ENCODE measurements around the gene TRAPPC10. TPM values are rescaled to one million over a fixed set of nuclear protein-coding genes. Genes with fewer than 3 reads are reported as not detected.
A peak's percentile ranks its signal among the peaks of the same experiment; 100 is the strongest.

Gene TRAPPC10
- total RNA-seq, 6 experiments from 2014 or later, result 15.4 to 25.6 (median 18.4) TPM

DNA sequence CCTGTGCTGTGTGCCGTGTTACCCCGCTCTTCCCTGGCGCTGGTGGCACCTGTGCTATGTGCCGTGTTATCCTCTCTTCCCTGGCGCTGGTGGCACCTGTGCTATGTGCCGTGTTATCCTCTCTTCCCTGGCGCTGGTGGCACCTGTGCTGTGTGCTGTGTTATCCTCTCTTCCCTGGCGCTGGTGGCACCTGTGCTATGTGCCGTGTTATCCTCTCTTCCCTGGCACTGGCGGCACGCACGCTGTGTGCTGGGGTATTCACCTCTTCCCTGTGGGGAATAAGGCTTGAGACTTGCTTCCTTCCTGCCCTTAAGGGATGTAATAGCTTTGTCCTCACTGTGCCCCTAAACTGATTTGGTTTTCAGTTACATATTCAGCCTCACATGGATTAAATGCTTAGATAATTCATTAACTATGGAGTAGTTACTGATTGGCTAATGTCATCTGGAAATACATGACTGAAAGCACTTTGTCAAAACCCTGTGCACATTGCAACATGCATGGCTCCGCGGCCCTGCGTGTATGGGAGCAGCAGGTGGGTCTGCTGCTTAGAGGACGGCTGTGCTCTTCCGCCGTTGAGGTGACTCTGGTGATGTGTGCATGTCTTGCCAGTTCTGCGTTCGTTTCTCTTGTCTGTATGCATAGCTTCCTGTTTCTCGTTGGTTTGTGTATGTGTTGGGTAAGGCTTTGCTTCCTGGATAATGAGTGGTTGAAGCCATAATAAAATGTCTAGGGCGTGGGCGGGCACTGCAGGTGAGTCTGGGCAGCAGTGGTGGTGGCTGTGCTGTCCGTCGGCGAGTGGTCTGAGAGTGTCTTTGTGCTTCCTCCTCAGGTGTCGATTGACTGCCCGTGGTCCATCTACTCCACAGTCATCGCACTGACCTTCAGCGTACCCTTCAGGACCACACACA, 77.1 kb downstream of the TRAPPC10 start:
- no peaks in the 10 kb centered on the region for H3K9me3 ChIP-seq
- no peak overlapping the region for H3K4me3 ChIP-seq
- intact Hi-C loops (cut with DNase I), result no loop called here
- ATAC-seq (peak; percentile 49 to 75 (median 58)), DNase-seq (peak in 1 of 3 donors; percentile 35)
- TF ChIP-seq CTCF (IDR thresholded peaks at IDR 0.05), result no peak
- peak; percentile 16 for TF ChIP-seq POLR2A (IDR thresholded peaks at IDR 0.05)
- H3K36me3 ChIP-seq, result peaks cover 0 to 44% (median 0%) of the 10 kb centered on the region in 4 donors
- H3K27ac ChIP-seq, result peak overlapping the region in 1 of 3 donors; percentile 8
- WGBS (ENCODE audit: insufficient coverage, low coverage, low lambda C conversion rate, missing lambda C conversion rate), result 40% methylated on average over 23 of the region's 30 CpGs
- no peaks in the 10 kb centered on the region for H3K27me3 ChIP-seq
- H3K4me1 ChIP-seq, result peaks cover 0 to 5% (median 0%) of the 10 kb centered on the region in 4 donors

GRCh38 chr21:44090325-44090724, 78.2 kb downstream of the TRAPPC10 start:
- H3K4me1 ChIP-seq, result peaks cover 0 to 5% (median 0%) of the 10 kb centered on the region in 4 donors
- DNase-seq, result no peak
- no peaks in the 10 kb centered on the region for H3K9me3 ChIP-seq
- no peaks in the 10 kb centered on the region for H3K27me3 ChIP-seq
- 59% methylated on average over 5 of the region's 8 CpGs for WGBS (ENCODE audit: insufficient coverage, low coverage, low lambda C conversion rate, missing lambda C conversion rate)
- H3K4me3 ChIP-seq, result no peak overlapping the region
- no peak for ATAC-seq
- H3K27ac ChIP-seq, result no peak overlapping the region
- intact Hi-C loops (cut with DNase I), result loop anchor here in 1 of 2 donors (10.0 kb wide), 1 partner anchor 106 kb away; no protein-coding TSS in a partner anchor
- H3K36me3 ChIP-seq, result peaks cover 0 to 50% (median 4%) of the 10 kb centered on the region in 4 donors
- TF ChIP-seq POLR2A (IDR thresholded peaks at IDR 0.05), result no peak
- TF ChIP-seq CTCF (IDR thresholded peaks at IDR 0.05), result no peak

DNA sequence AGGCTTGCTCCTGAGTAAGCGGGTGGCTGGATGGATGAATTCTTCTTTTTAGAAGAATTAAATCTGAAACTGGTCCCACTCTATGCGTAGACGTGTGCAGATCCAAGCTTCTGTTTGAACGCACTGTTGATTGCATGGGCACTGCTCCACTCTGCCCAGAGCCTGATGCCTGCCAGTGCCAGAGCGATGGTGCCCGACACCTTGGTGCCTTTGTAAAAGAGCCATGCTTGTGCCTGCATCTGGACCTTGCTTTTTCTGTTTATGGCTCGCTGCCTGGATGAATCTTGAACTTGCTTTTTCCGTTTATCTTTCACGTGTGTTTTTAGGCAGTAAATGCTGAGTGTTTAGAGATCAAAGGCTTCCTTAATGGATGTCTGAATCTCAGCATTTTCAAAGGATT, 80.1 kb downstream of the TRAPPC10 start:
- no peaks in the 10 kb centered on the region for H3K27me3 ChIP-seq
- peaks cover 0 to 5% (median 0%) of the 10 kb centered on the region in 4 donors for H3K4me1 ChIP-seq
- TF ChIP-seq POLR2A (IDR thresholded peaks at IDR 0.05) (no peak), CTCF (IDR thresholded peaks at IDR 0.05) (no peak)
- peaks cover 0 to 50% (median 5%) of the 10 kb centered on the region in 4 donors for H3K36me3 ChIP-seq
- DNase-seq (no peak), ATAC-seq (peak in 1 of 4 donors; percentile 67)
- no peak overlapping the region for H3K27ac ChIP-seq
- WGBS (ENCODE audit: insufficient coverage, low coverage, low lambda C conversion rate, missing lambda C conversion rate), result 51% methylated on average over 4 of the region's 9 CpGs
- H3K9me3 ChIP-seq, result no peaks in the 10 kb centered on the region
- no peak overlapping the region for H3K4me3 ChIP-seq
- intact Hi-C loops (cut with DNase I), result loop anchor here in 1 of 2 donors (10.0 kb wide), 1 partner anchor 107 kb away; no protein-coding TSS in a partner anchor

- Histone ChIP-seq H3K4me3 (no peak overlapping the region), H3K27ac (no peak overlapping the region), H3K9me3 (no peaks in the 10 kb centered on the region), H3K4me1 (peaks cover 0 to 5% (median 0%) of the 10 kb centered on the region in 4 donors), H3K27me3 (no peaks in the 10 kb centered on the region), H3K36me3 (peaks cover 0 to 47% (median 5%) of the 10 kb centered on the region in 4 donors)
- 92% methylated on average over 8 of the region's 9 CpGs for WGBS (ENCODE audit: insufficient coverage, low coverage, low lambda C conversion rate, missing lambda C conversion rate)
- TF ChIP-seq POLR2A (IDR thresholded peaks at IDR 0.05), result no peak
- no peak for TF ChIP-seq CTCF (IDR thresholded peaks at IDR 0.05)
- no peak for DNase-seq
- intact Hi-C loops (cut with DNase I), result loop anchor here in 1 of 2 donors (10.0 kb wide), 1 partner anchor 109 kb away; no protein-coding TSS in a partner anchor
- ATAC-seq, result no peak
Measured at GRCh38 chr21:44093761-44094160, 81.7 kb downstream of the TRAPPC10 start.
